IMR-90 (cell line): ENCODE data around the gene FADS2. TPM values are rescaled to one million over a fixed set of nuclear protein-coding genes. Genes with fewer than 3 reads are reported as not detected.

Experiments used
- ATAC-seq: fragments of 200-7000 bp; cut with Tn5 transposase; 2 replicates; pipeline ENCODE4 v1.9.1; 2020; ENCODE audit warnings: low read depth, mild to moderate bottlenecking, moderate library complexity
- BruUV-seq: library from RNA; stranded (reverse); fragments of 400-500 nt; replicated peaks from 2 replicates; lab custom pipeline; 2021; lab: Mats Ljungman, UMichigan
- CTCF ChIA-PET: fragments of 300-600 bp; formaldehyde crosslinking; extraction: SDS; loops from one replicate; lab custom pipeline; 2021; ENCODE audit warnings: antibody characterized with exemption; lab: Yijun Ruan, JAX
- POLR2A ChIA-PET: fragments of 300-600 bp; sonication (Branson Sonifier 250); formaldehyde crosslinking; loops from one replicate; lab custom pipeline; 2022; ENCODE audit warnings: antibody characterized with exemption; ENCODE audit not compliant: unreplicated experiment; lab: Charles Lee
- DNase-seq: peaks from one replicate; pipeline ENCODE4 v3.0.0; 2013
- H2AFZ ChIP-seq: replicated peaks from 2 replicates; pipeline ENCODE3; 2013; ENCODE audit warnings: low read length, mild to moderate bottlenecking; ENCODE audit not compliant: poor library complexity
- H2AK5ac ChIP-seq: 2 replicates; pipeline ENCODE4 v1.6.1; 2013; ENCODE audit warnings: low read depth, low read length, inconsistent platforms
- H2AK9ac ChIP-seq: replicated peaks from 2 replicates; pipeline ENCODE3; 2013; ENCODE audit warnings: mild to moderate bottlenecking, low read depth, low read length, moderate library complexity; ENCODE audit not compliant: poor library complexity
- H2BK120ac ChIP-seq: 2 replicates; pipeline ENCODE4 v1.6.1; 2013; ENCODE audit warnings: low read depth, low read length, inconsistent platforms
- H2BK15ac ChIP-seq: 3 replicates; pipeline ENCODE4 v1.6.1; 2013; ENCODE audit warnings: low read depth, low read length, inconsistent platforms
- H2BK20ac ChIP-seq: 2 replicates; pipeline ENCODE4 v1.6.1; 2013; ENCODE audit warnings: low read depth, mild to moderate bottlenecking, inconsistent platforms, low read length, moderate library complexity
- H2BK5ac ChIP-seq: 2 replicates; pipeline ENCODE4 v1.6.1; 2013; ENCODE audit warnings: mild to moderate bottlenecking, low read depth, low read length, inconsistent platforms; ENCODE audit not compliant: poor library complexity, severe bottlenecking
- H3K14ac ChIP-seq: replicated peaks from 2 replicates; pipeline ENCODE4 v1.6.1; 2013; ENCODE audit warnings: low read depth, low read length, inconsistent platforms
- H3K18ac ChIP-seq: 2 replicates; pipeline ENCODE4 v1.6.1; 2013; ENCODE audit warnings: low read depth, low read length, control low read depth
- H3K23ac ChIP-seq: 2 replicates; pipeline ENCODE4 v1.6.1; 2013; ENCODE audit warnings: low read depth, low read length, inconsistent platforms
- H3K27ac ChIP-seq: 2 replicates; pipeline ENCODE4 v1.5.1; 2013; ENCODE audit warnings: mild to moderate bottlenecking, control low read depth, low read length; ENCODE audit not compliant: insufficient read depth
- H3K27me3 ChIP-seq: 2 replicates; pipeline ENCODE4 v1.6.1; 2013; ENCODE audit warnings: low read length; ENCODE audit not compliant: control insufficient read depth, insufficient read depth
- H3K36me3 ChIP-seq: 2 replicates; pipeline ENCODE4 v1.6.1; 2013; ENCODE audit warnings: low read length, mixed read lengths; ENCODE audit not compliant: control insufficient read depth, insufficient read depth
- H3K4ac ChIP-seq: 2 replicates; pipeline ENCODE4 v1.6.1; 2013; ENCODE audit warnings: low read depth, low read length, inconsistent platforms
- H3K4me1 ChIP-seq: 2 replicates; pipeline ENCODE4 v1.6.1; 2013; ENCODE audit warnings: low read length, mixed read lengths; ENCODE audit not compliant: control insufficient read depth, insufficient read depth
- H3K4me2 ChIP-seq: 2 replicates; pipeline ENCODE4 v1.6.1; 2013; ENCODE audit warnings: low read depth, mild to moderate bottlenecking, control low read depth, low read length, moderate library complexity
- H3K4me3 ChIP-seq: 2 replicates; pipeline ENCODE4 v1.5.1; 2013; ENCODE audit warnings: low read depth, mild to moderate bottlenecking, control low read depth, low read length, moderate library complexity; ENCODE audit not compliant: insufficient read depth
- H3K56ac ChIP-seq: 2 replicates; pipeline ENCODE4 v1.6.1; 2013; ENCODE audit warnings: low read length, inconsistent platforms; ENCODE audit not compliant: insufficient read depth; ENCODE audit errors: extremely low read depth
- H3K79me1 ChIP-seq, 2 experiments: 2 replicates each; pipeline ENCODE4 v1.6.1; 2013; ENCODE audit warnings: low read length in 2 of 2, inconsistent platforms in 1 of 2, low read depth in 1 of 2
- H3K9ac ChIP-seq: 2 replicates; pipeline ENCODE4 v1.6.1; 2013; ENCODE audit warnings: low read depth, low read length, control low read depth
- H3K9me1 ChIP-seq: 2 replicates; pipeline ENCODE4 v1.6.1; 2013; ENCODE audit warnings: low read length, inconsistent platforms; ENCODE audit not compliant: insufficient read depth
- H3K9me3 ChIP-seq: 2 replicates; pipeline ENCODE4 v1.6.1; 2013; ENCODE audit warnings: low read length; ENCODE audit not compliant: control insufficient read depth, insufficient read depth
- H4K20me1 ChIP-seq: 2 replicates; pipeline ENCODE4 v1.6.1; 2013; ENCODE audit warnings: low read length, inconsistent platforms; ENCODE audit not compliant: insufficient read depth
- H4K5ac ChIP-seq: 2 replicates; pipeline ENCODE4 v1.6.1; 2013; ENCODE audit warnings: mild to moderate bottlenecking, low read depth, low read length, control low read depth
- H4K8ac ChIP-seq, 2 experiments: 2 replicates each; pipeline ENCODE4 v1.6.1; 2013; ENCODE audit warnings: low read depth in 2 of 2, low read length in 2 of 2, control low read depth in 1 of 2, inconsistent platforms in 1 of 2
- H4K91ac ChIP-seq: 2 replicates; pipeline ENCODE4 v1.6.1; 2013; ENCODE audit warnings: low read depth, low read length, inconsistent platforms; ENCODE audit not compliant: insufficient read depth
- BHLHE40 ChIP-seq: fragments of 150-350 bp; IDR thresholded peaks from 2 replicates; pipeline ENCODE4 v1.6.1; 2016; ENCODE audit warnings: mild to moderate bottlenecking, low read depth, low read length
- CEBPB ChIP-seq: IDR thresholded peaks from 2 replicates; pipeline ENCODE4 v1.6.1; 2012; ENCODE audit warnings: low read depth, low read length, improper control_type of control experiment
- CHD1 ChIP-seq: IDR thresholded peaks from 2 replicates; pipeline ENCODE4 v1.6.1; 2012; ENCODE audit warnings: low read depth, low read length, improper control_type of control experiment
- ELK1 ChIP-seq: fragments of 150-350 bp; IDR thresholded peaks from 2 replicates; pipeline ENCODE4 v1.6.1; 2016; ENCODE audit warnings: low read depth, mild to moderate bottlenecking, low read length, moderate library complexity, borderline replicate concordance
- FOS ChIP-seq: fragments of 150-350 bp; IDR thresholded peaks from 2 replicates; pipeline ENCODE4 v1.6.1; 2016; ENCODE audit warnings: low read depth, low read length
- MAFK ChIP-seq: IDR thresholded peaks from 2 replicates; pipeline ENCODE4 v1.6.1; 2012; ENCODE audit warnings: low read depth, low read length, improper control_type of control experiment
- MAZ ChIP-seq: IDR thresholded peaks from 2 replicates; pipeline ENCODE4 v1.6.1; 2012; ENCODE audit warnings: low read depth, mild to moderate bottlenecking, low read length, improper control_type of control experiment, moderate library complexity, borderline replicate concordance
- MXI1 ChIP-seq: IDR thresholded peaks from 2 replicates; pipeline ENCODE4 v1.6.1; 2012; ENCODE audit warnings: low read depth, mild to moderate bottlenecking, low read length, moderate library complexity, borderline replicate concordance
- NFE2L2 ChIP-seq: fragments of 150-350 bp; IDR thresholded peaks from 2 replicates; pipeline ENCODE4 v1.6.1; 2016; ENCODE audit warnings: low read depth, mild to moderate bottlenecking, low read length
- RAD21 ChIP-seq: IDR thresholded peaks from 2 replicates; pipeline ENCODE4 v1.6.1; 2012; ENCODE audit warnings: low read length, improper control_type of control experiment
- RCOR1 ChIP-seq: IDR thresholded peaks from 2 replicates; pipeline ENCODE4 v1.6.1; 2012; ENCODE audit warnings: mild to moderate bottlenecking, low read length, improper control_type of control experiment; ENCODE audit not compliant: insufficient replicate concordance
- RFX5 ChIP-seq: IDR thresholded peaks from 2 replicates; pipeline ENCODE4 v1.8.0; 2012; ENCODE audit warnings: low read depth, mild to moderate bottlenecking, low read length, moderate library complexity
- SMC3 ChIP-seq: fragments of 150-350 bp; IDR thresholded peaks from 2 replicates; pipeline ENCODE4 v1.6.1; 2016; ENCODE audit warnings: low read depth, mild to moderate bottlenecking, antibody characterized with exemption, low read length, moderate library complexity
- WGBS, 2 experiments: methylation state at CpG; one replicate each; pipeline versions ENCODE4 v1.1.5 to v1.1.7; 2013; ENCODE audit warnings: missing lambda C conversion rate in 2 of 2; ENCODE audit not compliant: insufficient read length in 1 of 2; ENCODE audit errors: extremely low coverage in 2 of 2; 5-methylcytosine and 5-hydroxymethylcytosine counted together
- dilution Hi-C: fragments of 300-500 bp; cut with HindIII; formaldehyde crosslinking; loops from one replicate; pipeline ENCODE4 v1.14.3; 2018; ENCODE audit warnings: low sequenced_read_pairs; ENCODE audit not compliant: unreplicated experiment
- in situ Hi-C: fragments of 300-500 bp; cut with MboI; formaldehyde crosslinking; loops from 3 replicates; pipeline ENCODE4 v1.14.3; 2019; ENCODE audit warnings: low sequenced_read_pairs, inconsistent platforms, mixed read lengths
- intact Hi-C: fragments of 100-400 bp; cut with micrococcal nuclease; formaldehyde crosslinking; loops from 2 replicates; pipeline ENCODE4 v1.10.0; 2022
- polyA plus RNA-seq, 3 experiments: library from polyadenylated mRNA; depleted of rRNA; stranded (reverse); fragments of >200 nt; gene quantifications; 2 replicates each; pipeline ENCODE4 v1.2.3, GENCODE V29; 2012; ENCODE audit warnings: low replicate concordance in 1 of 3
- total RNA-seq: library from RNA; depleted of rRNA; stranded (reverse); fragments of >200 nt; gene quantifications from 2 replicates; pipeline ENCODE4 v1.2.3, GENCODE V29; 2012

The FADS2 gene
- total and polyA plus RNA-seq, 2 of the 4 experiments (the other 2 are of a cell fraction) = 33.3 to 88.4 TPM

- peak; percentile 80 for TF ChIP-seq BHLHE40
Measured at GRCh38 chr11:61792310-61793082, 35.6 kb upstream of the FADS2 start, which contains the start of the genes FEN1 and TMEM258 (continued).

GRCh38 chr11:61793083-61793828 is 34.8 kb upstream of the FADS2 start:
- H3K4me2 ChIP-seq = peak overlapping the region; percentile 98
- H2AK5ac ChIP-seq = peak overlapping the region; percentile 85
- in situ Hi-C loops = loop anchor here (10.0 kb wide), 1 partner anchor 312 kb away; no protein-coding TSS in a partner anchor
- DNase-seq (no peak), ATAC-seq (peak; percentile 15)
- no peak overlapping the region for H2BK20ac ChIP-seq
- H4K20me1 ChIP-seq = peaks cover 3% of the 10 kb centered on the region
- H3K4me1 ChIP-seq = peaks cover 3% of the 10 kb centered on the region
- peaks cover 28% of the 10 kb centered on the region for H3K36me3 ChIP-seq
- peak overlapping the region; percentile 98 for H3K27ac ChIP-seq
- H3K18ac ChIP-seq = no peak overlapping the region
- H3K79me1 ChIP-seq = peaks cover 32 to 66% of the 10 kb centered on the region in 2 experiments
- POLR2A ChIA-PET = interaction anchor here (0.5 to 0.6 kb wide), 2 partner anchors 28 to 168 kb away, joined by 3 read pairs; no protein-coding TSS in a partner anchor
- peak overlapping the region; percentile 46 for H3K14ac ChIP-seq
- H3K56ac ChIP-seq = peak overlapping the region; percentile 75
- peak overlapping the region; percentile 42; the same call in 1 of the 2 replicates for H4K5ac ChIP-seq
- no peaks in the 10 kb centered on the region for H3K27me3 ChIP-seq
- intact Hi-C loops = no loop called here
- H3K4me3 ChIP-seq = peak overlapping the region; percentile 74
- no peak overlapping the region for H2BK15ac ChIP-seq
- H4K91ac ChIP-seq = peak overlapping the region; percentile 75
- 0% methylated on average over 3 of the region's 29 CpGs; no CpG with 5 or more reads in 1 of the 2 experiments for WGBS, 2 experiments
- peak overlapping the region; percentile 99 for H2AK9ac ChIP-seq
- BruUV-seq = no TSS peak
- no peak overlapping the region for H2BK5ac ChIP-seq
- H2AFZ ChIP-seq = peak overlapping the region; percentile 100
- H3K4ac ChIP-seq = peak overlapping the region; percentile 72
- peak overlapping the region; percentile 99 for H3K9ac ChIP-seq
- dilution Hi-C loops = no loop called here
- no peaks in the 10 kb centered on the region for H3K9me1 ChIP-seq
- CTCF ChIA-PET = no interaction called here
- no peak overlapping the region for H2BK120ac ChIP-seq
- peak overlapping the region; percentile 55 for H3K23ac ChIP-seq
- no peaks in the 10 kb centered on the region for H3K9me3 ChIP-seq
- peak overlapping the region; percentile 70 to 90; a peak in 3 of 4 replicates for H4K8ac ChIP-seq
- TF ChIP-seq MAFK = no peak
- TF ChIP-seq MAZ = no peak
- no peak for TF ChIP-seq RAD21
- TF ChIP-seq RCOR1 = no peak
- TF ChIP-seq FOS = no peak
- no peak for TF ChIP-seq ELK1
- no peak for TF ChIP-seq NFE2L2
- TF ChIP-seq CEBPB = no peak
- no peak for TF ChIP-seq BHLHE40
- TF ChIP-seq MXI1 = no peak
- TF ChIP-seq CHD1 = no peak
- TF ChIP-seq RFX5 = no peak
- no peak for TF ChIP-seq SMC3
